Epithelial cell of prostate (primary cell): ENCODE measurements around the gene PRRC1.
"Not testable (repeated sequence)": the region's sequence is repeated elsewhere in the genome, so short reads cannot be mapped to it uniquely, and the experiment has no call there.

Experiments used
- DNase-seq: peaks from one replicate; pipeline ENCODE4 v3.0.0-alpha.2; 2011; ENCODE audit warnings: low read depth, low spot score
- H3K27ac ChIP-seq: fragments of 450-650 bp; 2 replicates; pipeline ENCODE4 v1.5.1; 2017; ENCODE audit warnings: mild to moderate bottlenecking

PRRC1 gene

GRCh38 chr5:127540553-127540952 lies 23.1 kb downstream of the PRRC1 start:
- not testable (repeated sequence) for H3K27ac ChIP-seq, DNase-seq

- H3K27ac ChIP-seq, DNase-seq: not testable (repeated sequence)
These were observed 27.8 kb downstream of the PRRC1 start for GRCh38 chr5:127545249-127545648.

- H3K27ac ChIP-seq = no peak overlapping the region
- DNase-seq = no peak
These were observed 32.1 kb downstream of the PRRC1 start for GRCh38 chr5:127549551-127549950.

GRCh38 chr5:127550652-127551409 lies 33.4 kb downstream of the PRRC1 start:
- no peak for DNase-seq
- no peak overlapping the region for H3K27ac ChIP-seq

- no peak overlapping the region for H3K27ac ChIP-seq
These were observed 34.1 kb downstream of the PRRC1 start for GRCh38 chr5:127551410-127552041.

GRCh38 chr5:127555826-127556225 lies 38.4 kb downstream of the PRRC1 start:
- no peak for DNase-seq
- peak overlapping the region; percentile 23 for H3K27ac ChIP-seq

More at GRCh38 chr5:127551410-127552041, 34.1 kb downstream of the PRRC1 start:
- no peak for DNase-seq

- H3K27ac ChIP-seq = peak overlapping the region; percentile 23
- peak; percentile 60 for DNase-seq
These were observed 39.3 kb downstream of the PRRC1 start for GRCh38 chr5:127556609-127557334.

- H3K27ac ChIP-seq = no peak overlapping the region
- DNase-seq = no peak
These were observed 40.8 kb downstream of the PRRC1 start for GRCh38 chr5:127558273-127558672.

GRCh38 chr5:127561254-127561653 lies 43.8 kb downstream of the PRRC1 start:
- H3K27ac ChIP-seq = no peak overlapping the region
- DNase-seq = no peak

GRCh38 chr5:127562252-127562651 lies 44.8 kb downstream of the PRRC1 start:
- H3K27ac ChIP-seq = no peak overlapping the region
- no peak for DNase-seq

GRCh38 chr5:127563136-127563535 lies 45.7 kb downstream of the PRRC1 start:
- DNase-seq = no peak
- no peak overlapping the region for H3K27ac ChIP-seq

GRCh38 chr5:127564002-127564769 lies 46.7 kb downstream of the PRRC1 start:
- DNase-seq = no peak
- H3K27ac ChIP-seq = no peak overlapping the region

GRCh38 chr5:127565586-127566270 lies 48.3 kb downstream of the PRRC1 start:
- no peak for DNase-seq
- H3K27ac ChIP-seq = no peak overlapping the region

- no peak for DNase-seq
- no peak overlapping the region for H3K27ac ChIP-seq
These were observed 49.8 kb downstream of the PRRC1 start for GRCh38 chr5:127567026-127567768.

GRCh38 chr5:127568166-127568565 lies 50.7 kb downstream of the PRRC1 start:
- no peak overlapping the region for H3K27ac ChIP-seq
- no peak for DNase-seq

GRCh38 chr5:127569471-127569870 lies 52.0 kb downstream of the PRRC1 start:
- not testable (repeated sequence) for DNase-seq, H3K27ac ChIP-seq

- no peak overlapping the region for H3K27ac ChIP-seq
- DNase-seq = no peak
These were observed 54.1 kb downstream of the PRRC1 start for GRCh38 chr5:127571314-127572131.

GRCh38 chr5:127572930-127573329 lies 55.5 kb downstream of the PRRC1 start:
- no peak for DNase-seq
- no peak overlapping the region for H3K27ac ChIP-seq
